CD1c-positive myeloid dendritic cell (primary cell): ENCODE results near the gene ACBD3.

ENCODE experiments used
- DNase-seq: peaks from one replicate; pipeline ENCODE4 v3.0.0-alpha.2; 2016; ENCODE audit errors: extremely low spot score

ACBD3 gene

GRCh38 chr1:226201029-226201593 is 14.6 kb upstream of the ACBD3 start:
- DNase-seq = no peak

- no peak for DNase-seq
Measured at GRCh38 chr1:226199971-226200370, 13.4 kb upstream of the ACBD3 start.

- no peak for DNase-seq
Measured at GRCh38 chr1:226195144-226195543, 8.6 kb upstream of the ACBD3 start.

- no peak for DNase-seq
Measured at GRCh38 chr1:226187380-226187779, 839 bp upstream of the ACBD3 start.

GRCh38 chr1:226187019-226187322 is 430 bp upstream of the ACBD3 start:
- no peak for DNase-seq

GRCh38 chr1:226185141-226186036 is 1.2 kb downstream of the ACBD3 start:
- peak; percentile 9 for DNase-seq

- DNase-seq = peak; percentile 76
Measured at GRCh38 chr1:226181996-226182714, 4.4 kb downstream of the ACBD3 start.

- DNase-seq = no peak
Measured at GRCh38 chr1:226176870-226177269, 9.7 kb downstream of the ACBD3 start.

GRCh38 chr1:226172589-226172988 is 14.0 kb downstream of the ACBD3 start:
- no peak for DNase-seq

- no peak for DNase-seq
Measured at GRCh38 chr1:226166341-226166740, 20.2 kb downstream of the ACBD3 start.

GRCh38 chr1:226164154-226164553 is 22.4 kb downstream of the ACBD3 start:
- DNase-seq = no peak

- no peak for DNase-seq
Measured at GRCh38 chr1:226162898-226163297, 23.6 kb downstream of the ACBD3 start.

GRCh38 chr1:226158983-226159382 is 27.6 kb downstream of the ACBD3 start:
- DNase-seq = no peak

GRCh38 chr1:226158457-226158856 is 28.1 kb downstream of the ACBD3 start:
- no peak for DNase-seq

GRCh38 chr1:226157761-226158316 is 28.7 kb downstream of the ACBD3 start:
- no peak for DNase-seq

GRCh38 chr1:226154593-226154992 is 31.9 kb downstream of the ACBD3 start:
- no peak for DNase-seq

- no peak for DNase-seq
Measured at GRCh38 chr1:226149806-226150205, 36.7 kb downstream of the ACBD3 start.

- no peak for DNase-seq
Measured at GRCh38 chr1:226148121-226148648, 38.4 kb downstream of the ACBD3 start.

GRCh38 chr1:226144045-226144444 is 42.5 kb downstream of the ACBD3 start:
- DNase-seq = no peak

- DNase-seq = no peak
Measured at GRCh38 chr1:226135709-226136108, 50.8 kb downstream of the ACBD3 start.

- DNase-seq = no peak
Measured at GRCh38 chr1:226135059-226135651, 51.4 kb downstream of the ACBD3 start.
